Stimulated activated CD8-positive, alpha-beta memory T cell treated with anti-CD3 and anti-CD28 coated beads, Interleukin-7, amount 100 ng/mL, for 4 hours (primary cell): ENCODE measurements around the gene PCDHB5.
"Not testable (repeated sequence)": the region's sequence is repeated elsewhere in the genome, so short reads cannot be mapped to it uniquely, and the experiment has no call there.

Source experiments
- DNase-seq, 2 donors: peaks; one replicate each; pipeline ENCODE4 v3.0.0-alpha.2; 2020; ENCODE audit warnings: low read depth in 2 of 2

The PCDHB5 gene

DNA sequence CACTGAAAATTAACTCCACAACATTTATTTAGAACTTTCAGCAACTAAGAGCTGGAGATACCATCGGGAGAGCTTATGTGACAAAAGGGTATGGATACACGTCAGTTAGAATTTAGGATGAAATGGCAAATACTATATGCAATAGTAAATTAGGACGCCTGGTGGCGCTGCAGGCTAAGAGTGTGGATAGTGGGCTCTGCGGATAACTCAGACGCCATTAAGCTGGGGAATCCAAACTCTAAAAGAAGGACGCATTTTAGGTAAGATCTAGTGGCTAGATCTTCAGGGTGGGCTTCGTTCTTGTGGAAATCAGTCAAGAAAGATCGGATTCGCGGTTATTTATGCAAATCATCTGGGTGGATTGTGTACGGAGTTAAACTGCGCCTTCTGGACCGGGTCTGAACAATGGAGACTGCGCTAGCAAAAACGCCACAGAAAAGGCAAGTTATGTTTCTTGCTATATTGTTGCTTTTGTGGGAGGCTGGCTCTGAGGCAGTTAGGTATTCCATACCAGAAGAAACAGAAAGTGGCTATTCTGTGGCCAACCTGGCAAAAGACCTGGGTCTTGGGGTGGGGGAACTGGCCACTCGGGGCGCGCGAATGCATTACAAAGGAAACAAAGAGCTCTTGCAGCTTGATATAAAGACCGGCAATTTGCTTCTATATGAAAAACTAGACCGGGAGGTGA is at the start of gene PCDHB5:
TSS of gene PCDHB5 (plus strand) at position 177 of the 688 bp plus-strand sequence. CDS start at position 406, 229 bp downstream.
- no peak for DNase-seq

DNA sequence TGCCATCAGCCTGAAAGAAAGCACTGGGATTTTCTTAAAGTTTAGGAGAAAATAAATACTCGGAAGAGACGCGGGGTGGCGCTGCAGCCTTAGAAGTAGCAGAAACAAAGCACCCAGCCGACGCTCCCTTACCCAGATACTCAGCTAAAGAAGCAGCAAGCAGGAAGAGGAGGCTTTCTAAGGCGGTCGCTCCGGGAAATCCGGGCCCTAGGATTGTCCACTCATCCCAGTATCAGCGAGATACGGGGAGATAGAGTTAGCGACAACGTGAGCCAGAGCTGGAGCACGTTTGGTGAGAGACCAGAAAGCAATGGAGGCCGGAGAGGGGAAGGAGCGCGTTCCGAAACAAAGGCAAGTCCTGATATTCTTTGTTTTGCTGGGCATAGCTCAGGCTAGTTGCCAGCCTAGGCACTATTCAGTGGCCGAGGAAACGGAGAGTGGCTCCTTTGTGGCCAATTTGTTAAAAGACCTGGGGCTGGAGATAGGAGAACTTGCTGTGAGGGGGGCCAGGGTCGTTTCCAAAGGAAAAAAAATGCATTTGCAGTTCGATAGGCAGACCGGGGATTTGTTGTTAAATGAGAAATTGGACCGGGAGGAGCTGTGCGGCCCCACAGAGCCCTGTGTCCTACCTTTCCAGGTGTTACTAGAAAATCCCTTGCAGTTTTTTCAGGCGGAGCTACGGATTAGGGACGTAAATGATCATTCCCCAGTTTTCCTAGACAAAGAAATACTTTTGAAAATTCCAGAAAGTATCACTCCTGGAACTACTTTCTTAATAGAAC is 40.3 kb upstream of the PCDHB5 start, which contains the start of gene PCDHB2:
TSS of gene PCDHB2 (plus strand) at position 135 of the 782 bp plus-strand sequence. CDS start at position 311, 176 bp downstream.
- DNase-seq, result no peak

DNA sequence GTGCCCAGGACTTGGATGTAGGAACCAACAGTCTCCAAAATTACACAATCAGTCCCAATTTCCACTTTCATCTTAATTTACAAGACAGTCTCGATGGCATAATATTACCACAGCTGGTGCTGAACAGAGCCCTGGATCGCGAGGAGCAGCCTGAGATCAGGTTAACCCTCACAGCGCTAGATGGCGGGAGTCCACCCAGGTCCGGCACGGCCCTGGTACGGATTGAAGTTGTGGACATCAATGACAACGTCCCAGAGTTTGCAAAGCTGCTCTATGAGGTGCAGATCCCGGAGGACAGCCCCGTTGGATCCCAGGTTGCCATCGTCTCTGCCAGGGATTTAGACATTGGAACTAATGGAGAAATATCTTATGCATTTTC is 39.8 kb upstream of the PCDHB5 start:
- no peak for DNase-seq

DNA sequence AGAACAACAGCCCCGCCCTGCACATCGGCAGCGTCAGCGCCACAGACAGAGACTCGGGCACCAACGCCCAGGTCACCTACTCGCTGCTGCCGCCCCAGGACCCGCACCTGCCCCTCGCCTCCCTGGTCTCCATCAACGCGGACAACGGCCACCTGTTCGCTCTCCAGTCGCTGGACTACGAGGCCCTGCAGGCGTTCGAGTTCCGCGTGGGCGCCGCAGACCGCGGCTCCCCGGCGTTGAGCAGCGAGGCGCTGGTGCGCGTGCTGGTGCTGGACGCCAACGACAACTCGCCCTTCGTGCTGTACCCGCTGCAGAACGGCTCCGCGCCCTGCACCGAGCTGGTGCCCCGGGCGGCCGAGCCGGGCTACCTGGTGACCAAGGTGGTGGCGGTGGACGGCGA is 38.8 kb upstream of the PCDHB5 start:
- DNase-seq, result not testable (repeated sequence)

DNA sequence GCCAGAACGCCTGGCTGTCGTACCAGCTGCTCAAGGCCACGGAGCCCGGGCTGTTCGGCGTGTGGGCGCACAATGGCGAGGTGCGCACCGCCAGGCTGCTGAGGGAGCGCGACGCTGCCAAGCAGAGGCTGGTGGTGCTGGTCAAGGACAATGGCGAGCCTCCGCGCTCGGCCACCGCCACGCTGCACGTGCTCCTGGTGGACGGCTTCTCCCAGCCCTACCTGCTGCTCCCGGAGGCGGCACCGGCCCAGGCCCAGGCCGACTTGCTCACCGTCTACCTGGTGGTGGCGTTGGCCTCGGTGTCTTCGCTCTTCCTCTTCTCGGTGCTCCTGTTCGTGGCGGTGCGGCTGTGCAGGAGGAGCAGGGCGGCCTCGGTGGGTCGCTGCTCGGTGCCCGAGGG is 38.4 kb upstream of the PCDHB5 start:
- DNase-seq, result not testable (repeated sequence)

DNA sequence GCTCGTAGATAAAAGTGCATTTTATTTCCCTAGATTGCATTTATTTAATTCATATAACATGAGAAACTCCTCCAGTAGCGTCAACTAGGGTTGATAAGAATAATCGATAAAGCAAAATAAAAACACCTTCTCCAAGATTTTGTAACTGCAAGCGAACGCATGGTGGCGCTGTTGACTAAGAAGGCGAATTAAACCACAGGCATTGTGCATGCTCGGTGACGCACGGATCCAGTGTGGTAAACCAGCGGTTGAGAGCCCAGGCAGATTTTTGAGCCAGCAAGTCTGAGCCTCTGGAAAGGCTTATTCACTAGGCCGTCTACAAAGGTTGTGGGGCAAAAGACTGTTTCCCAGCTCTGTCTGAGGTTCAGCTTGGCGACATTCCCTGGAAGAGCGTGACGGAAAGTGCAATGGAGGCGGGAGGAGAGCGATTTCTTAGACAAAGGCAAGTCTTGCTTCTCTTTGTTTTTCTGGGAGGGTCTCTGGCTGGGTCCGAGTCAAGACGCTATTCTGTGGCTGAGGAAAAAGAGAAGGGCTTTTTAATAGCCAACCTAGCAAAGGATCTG is 34.7 kb upstream of the PCDHB5 start, which contains the start of gene PCDHB3:
TSS of gene PCDHB3 (plus strand) at position 231 of the 563 bp plus-strand sequence. CDS start at position 408, 177 bp downstream.
- no peak for DNase-seq

DNA sequence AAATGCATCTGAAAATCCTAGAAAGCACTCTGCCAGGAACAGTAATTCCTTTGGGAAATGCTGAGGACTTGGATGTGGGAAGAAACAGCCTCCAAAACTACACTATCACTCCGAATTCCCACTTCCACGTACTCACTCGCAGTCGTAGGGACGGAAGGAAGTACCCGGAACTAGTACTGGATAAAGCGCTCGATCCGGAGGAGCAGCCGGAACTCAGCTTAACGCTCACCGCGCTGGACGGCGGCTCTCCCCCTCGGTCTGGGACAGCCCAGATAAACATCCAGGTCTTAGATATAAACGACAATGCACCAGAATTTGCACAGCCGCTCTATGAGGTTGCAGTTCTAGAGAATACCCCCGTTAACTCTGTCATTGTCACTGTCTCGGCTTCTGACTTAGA is 33.9 kb upstream of the PCDHB5 start:
- no peak for DNase-seq

DNA sequence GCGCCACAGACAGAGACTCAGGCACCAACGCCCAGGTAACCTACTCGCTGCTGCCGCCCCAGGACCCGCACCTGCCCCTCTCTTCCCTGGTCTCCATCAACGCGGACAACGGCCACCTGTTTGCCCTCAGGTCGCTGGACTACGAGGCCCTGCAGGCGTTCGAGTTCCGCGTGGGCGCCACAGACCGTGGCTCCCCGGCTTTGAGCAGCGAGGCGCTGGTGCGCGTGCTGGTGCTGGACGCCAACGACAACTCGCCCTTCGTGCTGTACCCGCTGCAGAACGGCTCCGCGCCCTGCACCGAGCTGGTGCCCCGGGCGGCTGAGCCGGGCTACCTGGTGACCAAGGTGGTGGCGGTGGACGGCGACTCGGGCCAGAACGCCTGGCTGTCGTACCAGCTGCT is 32.9 kb upstream of the PCDHB5 start:
- DNase-seq, result not testable (repeated sequence)

DNA sequence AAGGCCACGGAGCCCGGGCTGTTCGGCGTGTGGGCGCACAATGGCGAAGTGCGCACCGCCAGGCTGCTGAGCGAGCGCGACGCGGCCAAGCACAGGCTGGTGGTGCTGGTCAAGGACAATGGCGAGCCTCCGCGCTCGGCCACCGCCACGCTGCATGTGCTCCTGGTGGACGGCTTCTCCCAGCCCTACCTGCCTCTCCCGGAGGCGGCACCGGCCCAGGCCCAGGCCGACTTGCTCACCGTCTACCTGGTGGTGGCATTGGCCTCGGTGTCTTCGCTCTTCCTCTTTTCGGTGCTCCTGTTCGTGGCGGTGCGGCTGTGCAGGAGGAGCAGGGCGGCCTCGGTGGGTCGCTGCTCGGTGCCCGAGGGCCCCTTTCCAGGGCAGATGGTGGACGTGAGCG is 32.5 kb upstream of the PCDHB5 start:
- not testable (repeated sequence) for DNase-seq

DNA sequence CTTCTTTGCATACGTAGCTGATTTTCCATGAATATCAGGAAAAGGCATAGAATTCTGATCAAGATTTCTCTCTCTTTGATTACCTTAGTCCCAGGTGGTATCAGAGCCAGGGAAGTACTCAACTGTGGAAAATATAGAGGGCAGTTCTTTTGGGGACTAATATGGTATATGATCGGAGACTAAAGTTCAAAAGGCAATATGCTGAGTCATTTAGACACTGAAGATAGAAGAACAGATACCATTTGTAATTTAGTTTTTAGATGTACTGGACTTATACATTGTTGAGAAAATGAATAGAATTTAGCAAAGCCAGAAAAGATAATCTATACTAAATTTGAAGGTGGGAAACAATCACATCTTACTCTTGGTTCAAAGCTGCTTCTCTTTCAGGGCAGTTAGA is 29.7 kb upstream of the PCDHB5 start:
- DNase-seq, result no peak

DNA sequence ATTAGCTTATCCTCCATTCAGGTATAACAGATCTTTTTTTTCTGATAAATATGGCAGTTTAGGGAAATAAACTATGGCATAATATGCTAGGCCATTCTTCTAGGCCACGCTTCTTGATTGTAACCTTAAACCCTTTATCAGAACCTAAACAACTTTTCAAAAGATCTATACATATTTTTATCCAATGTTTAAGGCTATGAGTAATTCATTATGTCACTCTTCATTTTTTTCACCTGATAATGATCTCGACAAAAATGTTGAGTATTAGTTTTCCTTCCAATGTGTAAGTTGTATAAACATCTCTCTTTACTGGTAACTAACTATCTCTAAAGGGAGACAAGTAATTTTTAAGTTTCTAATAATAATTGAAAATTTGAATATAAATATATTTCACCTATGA is 15.8 kb upstream of the PCDHB5 start:
- DNase-seq, result no peak

DNA sequence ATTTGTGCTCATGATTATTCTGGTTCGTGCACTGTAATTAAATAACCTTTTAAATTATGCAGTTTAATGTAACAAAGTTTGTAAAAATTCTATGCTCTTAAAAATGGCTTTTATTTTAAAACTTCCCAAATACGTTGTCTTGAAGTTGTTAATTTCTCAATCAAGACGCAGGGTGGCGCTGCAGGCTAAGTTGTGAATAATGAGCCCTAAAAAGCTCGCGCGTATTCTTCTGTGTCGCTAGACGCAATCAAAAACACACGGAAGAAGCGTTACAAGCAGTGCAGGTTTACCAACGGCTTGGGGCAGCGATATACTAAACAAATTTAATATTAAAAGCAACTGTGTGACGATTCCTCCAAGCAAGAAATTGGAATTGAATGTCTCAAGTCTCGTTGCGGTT is 13.4 kb upstream of the PCDHB5 start, which contains the start of gene PCDHB4:
TSS of gene PCDHB4 (plus strand) at position 256 of the 400 bp plus-strand sequence. CDS start 181 bp downstream, outside the sequence.
- no peak for DNase-seq

DNA sequence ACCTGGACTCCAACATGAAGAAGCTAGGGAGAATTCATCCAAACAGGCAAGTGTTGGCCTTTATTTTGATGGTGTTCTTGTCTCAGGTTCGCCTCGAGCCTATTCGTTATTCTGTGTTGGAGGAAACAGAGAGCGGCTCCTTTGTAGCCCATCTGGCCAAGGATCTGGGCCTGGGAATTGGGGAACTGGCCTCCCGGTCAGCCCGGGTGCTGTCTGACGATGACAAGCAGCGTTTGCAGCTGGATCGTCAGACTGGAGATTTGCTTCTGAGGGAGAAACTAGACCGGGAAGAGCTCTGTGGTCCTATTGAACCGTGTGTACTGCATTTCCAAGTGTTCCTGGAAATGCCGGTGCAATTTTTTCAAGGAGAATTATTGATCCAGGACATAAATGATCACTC is 13.0 kb upstream of the PCDHB5 start:
- no peak for DNase-seq

DNA sequence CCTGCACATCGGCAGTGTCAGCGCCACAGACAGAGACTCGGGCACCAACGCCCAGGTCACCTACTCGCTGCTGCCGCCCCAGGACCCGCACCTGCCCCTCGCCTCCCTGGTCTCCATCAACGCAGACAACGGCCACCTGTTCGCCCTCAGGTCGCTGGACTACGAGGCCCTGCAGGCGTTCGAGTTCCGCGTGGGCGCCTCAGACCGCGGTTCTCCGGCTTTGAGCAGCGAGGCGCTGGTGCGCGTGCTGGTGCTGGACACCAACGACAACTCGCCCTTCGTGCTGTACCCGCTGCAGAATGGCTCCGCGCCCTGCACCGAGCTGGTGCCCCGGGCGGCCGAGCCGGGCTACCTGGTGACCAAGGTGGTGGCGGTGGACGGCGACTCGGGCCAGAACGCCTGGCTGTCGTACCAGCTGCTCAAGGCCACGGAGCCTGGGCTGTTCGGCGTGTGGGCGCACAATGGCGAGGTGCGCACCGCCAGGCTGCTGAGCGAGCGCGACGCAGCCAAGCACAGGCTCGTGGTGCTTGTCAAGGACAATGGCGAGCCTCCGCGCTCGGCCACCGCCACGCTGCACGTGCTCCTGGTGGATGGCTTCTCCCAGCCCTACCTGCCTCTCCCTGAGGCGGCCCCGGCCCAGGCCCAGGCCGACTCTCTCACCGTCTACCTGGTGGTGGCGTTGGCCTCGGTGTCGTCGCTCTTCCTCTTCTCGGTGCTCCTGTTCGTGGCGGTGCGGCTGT is 11.4 kb upstream of the PCDHB5 start:
- DNase-seq, result not testable (repeated sequence)

DNA sequence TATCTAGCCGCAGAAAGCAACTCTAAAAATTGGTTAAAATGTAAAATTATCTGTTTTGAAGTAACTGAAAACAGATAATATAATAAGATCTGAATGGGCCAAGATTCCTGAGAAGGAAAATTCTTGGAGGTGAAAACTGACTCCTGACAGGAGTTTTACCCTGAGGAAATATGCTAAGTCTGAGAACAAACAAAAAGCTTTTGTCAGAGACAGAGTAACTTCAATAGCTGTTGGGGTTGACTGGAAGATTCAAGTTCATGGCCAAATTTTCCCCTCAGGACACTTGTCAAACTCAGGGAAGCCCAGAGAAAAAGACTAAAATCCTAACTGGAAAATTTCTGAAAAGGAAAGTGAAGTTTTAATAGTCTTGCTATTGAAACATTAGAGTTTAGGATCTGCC is 7.7 kb upstream of the PCDHB5 start:
- DNase-seq, result no peak

DNA sequence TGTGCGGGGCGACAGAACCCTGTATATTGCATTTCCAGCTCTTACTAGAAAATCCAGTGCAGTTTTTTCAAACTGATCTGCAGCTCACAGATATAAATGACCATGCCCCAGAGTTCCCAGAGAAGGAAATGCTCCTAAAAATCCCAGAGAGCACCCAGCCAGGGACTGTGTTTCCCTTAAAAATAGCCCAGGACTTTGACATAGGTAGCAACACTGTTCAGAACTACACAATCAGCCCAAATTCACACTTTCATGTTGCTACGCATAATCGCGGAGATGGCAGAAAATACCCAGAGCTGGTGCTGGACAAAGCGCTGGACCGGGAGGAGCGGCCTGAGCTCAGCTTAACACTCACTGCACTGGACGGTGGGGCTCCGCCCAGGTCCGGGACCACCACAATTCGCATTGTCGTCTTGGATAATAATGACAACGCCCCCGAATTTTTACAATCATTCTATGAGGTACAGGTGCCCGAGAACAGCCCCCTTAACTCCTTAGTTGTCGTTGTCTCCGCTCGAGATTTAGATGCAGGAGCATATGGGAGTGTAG is 786 bp downstream of the PCDHB5 start:
- no peak for DNase-seq

DNA sequence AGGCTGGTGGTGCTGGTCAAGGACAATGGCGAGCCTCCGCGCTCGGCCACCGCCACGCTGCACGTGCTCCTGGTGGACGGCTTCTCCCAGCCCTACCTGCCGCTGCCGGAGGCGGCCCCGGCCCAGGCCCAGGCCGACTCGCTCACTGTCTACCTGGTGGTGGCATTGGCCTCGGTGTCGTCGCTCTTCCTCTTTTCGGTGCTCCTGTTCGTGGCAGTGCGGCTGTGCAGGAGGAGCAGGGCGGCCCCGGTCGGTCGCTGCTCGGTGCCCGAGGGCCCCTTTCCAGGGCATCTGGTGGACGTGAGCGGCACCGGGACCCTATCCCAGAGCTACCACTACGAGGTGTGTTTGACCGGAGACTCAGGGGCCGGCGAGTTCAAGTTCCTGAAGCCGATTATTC is 2.3 kb downstream of the PCDHB5 start:
- not testable (repeated sequence) for DNase-seq

DNA sequence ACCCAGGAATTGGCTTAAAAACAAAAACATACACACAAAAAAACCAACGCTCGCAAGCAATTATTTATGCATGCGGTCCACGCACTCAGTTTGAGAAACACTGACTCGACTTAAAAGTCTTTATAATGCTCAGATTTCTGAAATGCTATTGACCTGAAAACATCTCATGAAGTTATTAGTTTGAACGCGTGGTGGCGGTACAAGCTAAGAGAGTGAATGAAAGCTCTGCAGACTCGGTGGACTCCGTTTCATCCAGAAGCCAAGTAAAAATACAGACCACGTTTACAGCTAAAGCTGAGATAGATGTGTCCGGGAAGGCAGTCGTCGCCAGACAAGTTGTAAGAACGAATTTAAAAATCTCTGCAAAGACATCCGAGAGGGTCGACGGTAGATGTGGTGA is 14.8 kb downstream of the PCDHB5 start, which contains the start of gene PCDHB6:
TSS of gene PCDHB6 (plus strand) at position 246 of the 400 bp plus-strand sequence. CDS start 201 bp downstream, outside the sequence.
- no peak for DNase-seq

DNA sequence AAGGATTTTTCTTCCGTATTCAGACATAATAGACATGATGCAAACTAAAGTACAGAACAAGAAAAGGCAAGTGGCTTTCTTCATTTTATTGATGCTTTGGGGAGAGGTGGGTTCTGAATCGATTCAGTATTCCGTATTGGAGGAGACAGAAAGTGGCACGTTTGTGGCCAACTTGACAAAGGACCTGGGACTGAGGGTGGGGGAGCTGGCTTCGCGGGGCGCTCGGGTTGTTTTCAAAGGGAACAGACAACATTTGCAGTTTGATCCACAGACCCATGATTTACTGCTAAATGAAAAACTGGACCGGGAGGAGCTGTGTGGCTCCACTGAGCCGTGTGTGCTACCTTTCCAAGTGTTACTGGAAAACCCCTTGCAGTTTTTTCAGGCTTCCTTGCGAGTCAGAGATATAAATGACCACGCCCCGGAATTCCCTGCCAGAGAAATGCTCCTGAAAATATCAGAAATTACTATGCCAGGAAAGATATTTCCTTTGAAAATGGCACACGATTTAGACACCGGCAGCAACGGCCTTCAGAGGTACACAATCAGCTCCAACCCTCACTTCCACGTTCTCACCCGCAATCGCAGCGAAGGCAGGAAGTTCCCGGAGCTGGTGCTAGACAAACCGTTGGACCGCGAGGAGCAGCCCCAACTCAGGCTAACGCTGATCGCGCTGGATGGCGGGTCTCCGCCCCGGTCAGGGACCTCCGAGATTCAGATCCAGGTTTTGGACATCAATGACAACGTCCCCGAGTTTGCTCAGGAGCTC is 15.4 kb downstream of the PCDHB5 start:
- no peak for DNase-seq

DNA sequence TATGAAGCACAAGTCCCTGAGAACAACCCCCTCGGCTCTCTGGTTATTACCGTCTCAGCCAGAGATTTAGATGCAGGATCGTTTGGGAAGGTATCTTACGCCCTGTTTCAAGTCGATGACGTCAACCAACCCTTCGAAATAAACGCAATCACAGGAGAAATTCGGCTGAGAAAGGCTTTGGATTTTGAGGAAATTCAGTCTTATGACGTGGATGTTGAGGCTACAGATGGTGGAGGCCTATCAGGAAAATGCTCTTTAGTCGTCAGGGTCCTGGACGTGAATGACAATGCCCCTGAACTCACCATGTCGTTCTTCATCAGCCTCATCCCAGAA is 16.0 kb downstream of the PCDHB5 start:
- DNase-seq, result no peak

DNA sequence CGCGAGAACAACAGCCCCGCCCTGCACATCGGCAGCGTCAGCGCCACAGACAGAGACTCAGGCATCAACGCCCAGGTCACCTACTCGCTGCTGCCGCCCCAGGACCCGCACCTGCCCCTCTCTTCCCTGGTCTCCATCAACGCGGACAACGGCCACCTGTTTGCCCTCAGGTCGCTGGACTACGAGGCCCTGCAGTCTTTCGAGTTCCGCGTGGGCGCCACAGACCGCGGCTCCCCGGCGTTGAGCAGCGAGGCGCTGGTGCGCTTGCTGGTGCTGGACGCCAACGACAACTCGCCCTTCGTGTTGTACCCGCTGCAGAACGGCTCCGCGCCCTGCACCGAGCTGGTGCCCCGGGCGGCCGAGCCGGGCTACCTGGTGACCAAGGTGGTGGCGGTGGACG is 16.6 kb downstream of the PCDHB5 start:
- not testable (repeated sequence) for DNase-seq
